ENCODE measurements around the gene ITGA1. TPM values are rescaled to one million over a fixed set of nuclear protein-coding genes. Genes with fewer than 3 reads are reported as not detected.

Gene ITGA1
- total RNA-seq, 2 experiments from 2014 or later, result not detected

- no peaks in the 10 kb centered on the region for H3K9me2 ChIP-seq (ENCODE audit: insufficient read depth, low read length)
- no peak overlapping the region for H3K27ac ChIP-seq (ENCODE audit: low read depth, low read length, poor library complexity, severe bottlenecking)
- intact Hi-C loops (cut with micrococcal nuclease; ENCODE audit: unreplicated experiment), result no loop called here
- ChIA-PET POLR2A (interaction anchor here (0.7 kb wide), 2 partner anchors 16 to 1677 kb away, joined by 3 read pairs; no protein-coding TSS in a partner anchor), CTCF (ENCODE audit: unreplicated experiment) (no interaction called here)
- no peak overlapping the region for H3K4me3 ChIP-seq (ENCODE audit: low read depth, low read length, poor library complexity, severe bottlenecking)
- no peaks in the 10 kb centered on the region for H3K79me2 ChIP-seq (ENCODE audit: insufficient read depth, low read depth, low read length)
- no peak overlapping the region for H2AFZ ChIP-seq (ENCODE audit: low read length)
- H3K36me3 ChIP-seq (ENCODE audit: insufficient read depth, low read length), result no peaks in the 10 kb centered on the region
- no peaks in the 10 kb centered on the region for H3K9me3 ChIP-seq (ENCODE audit: low read length)
- H4K20me1 ChIP-seq (ENCODE audit: insufficient read depth, low read length), result no peaks in the 10 kb centered on the region
- no peak for TF ChIP-seq CTCF (conservative IDR thresholded peaks at IDR 0.05; ENCODE audit: low read length)
- TF ChIP-seq EZH2phosphoT487 (IDR thresholded peaks at IDR 0.05; ENCODE audit: borderline replicate concordance, low read depth, low read length), result no peak
- H3K4me2 ChIP-seq (ENCODE audit: low read length), result no peak overlapping the region
- no peak for DNase-seq (ENCODE audit: low spot score)
- BruUV-seq (replicated peaks), result no TSS peak
- no peaks in the 10 kb centered on the region for H3K4me1 ChIP-seq (ENCODE audit: insufficient read depth, low read length, poor library complexity, severe bottlenecking)
These were observed 4.3 kb upstream of the ITGA1 start for GRCh38 chr5:52783226-52783959.

GRCh38 chr5:52784737-52785136 is 3.0 kb upstream of the ITGA1 start:
- no TSS peak for BruUV-seq (replicated peaks)
- DNase-seq (ENCODE audit: low spot score), result no peak
- H3K27ac ChIP-seq (ENCODE audit: low read depth, low read length, poor library complexity, severe bottlenecking), result no peak overlapping the region
- H3K4me1 ChIP-seq (ENCODE audit: insufficient read depth, low read length, poor library complexity, severe bottlenecking), result no peaks in the 10 kb centered on the region
- H3K79me2 ChIP-seq (ENCODE audit: insufficient read depth, low read depth, low read length), result no peaks in the 10 kb centered on the region
- H2AFZ ChIP-seq (ENCODE audit: low read length), result no peak overlapping the region
- H3K4me3 ChIP-seq (ENCODE audit: low read depth, low read length, poor library complexity, severe bottlenecking), result no peak overlapping the region
- POLR2A ChIA-PET, result no interaction called here
- CTCF ChIA-PET (ENCODE audit: unreplicated experiment), result no interaction called here
- TF ChIP-seq EZH2phosphoT487 (IDR thresholded peaks at IDR 0.05; ENCODE audit: borderline replicate concordance, low read depth, low read length), result no peak
- no peak for TF ChIP-seq CTCF (conservative IDR thresholded peaks at IDR 0.05; ENCODE audit: low read length)
- H3K4me2 ChIP-seq (ENCODE audit: low read length), result no peak overlapping the region
- no peaks in the 10 kb centered on the region for H3K36me3 ChIP-seq (ENCODE audit: insufficient read depth, low read length)
- intact Hi-C loops (cut with micrococcal nuclease; ENCODE audit: unreplicated experiment), result no loop called here
- no peaks in the 10 kb centered on the region for H3K9me3 ChIP-seq (ENCODE audit: low read length)
- no peaks in the 10 kb centered on the region for H3K9me2 ChIP-seq (ENCODE audit: insufficient read depth, low read length)
- no peaks in the 10 kb centered on the region for H4K20me1 ChIP-seq (ENCODE audit: insufficient read depth, low read length)

- no peaks in the 10 kb centered on the region for H3K9me2 ChIP-seq (ENCODE audit: insufficient read depth, low read length)
- H4K20me1 ChIP-seq (ENCODE audit: insufficient read depth, low read length), result no peaks in the 10 kb centered on the region
- BruUV-seq (replicated peaks), result no TSS peak
- ChIA-PET POLR2A (no interaction called here), CTCF (ENCODE audit: unreplicated experiment) (no interaction called here)
- no peaks in the 10 kb centered on the region for H3K4me1 ChIP-seq (ENCODE audit: insufficient read depth, low read length, poor library complexity, severe bottlenecking)
- no peak overlapping the region for H3K4me3 ChIP-seq (ENCODE audit: low read depth, low read length, poor library complexity, severe bottlenecking)
- no peaks in the 10 kb centered on the region for H3K9me3 ChIP-seq (ENCODE audit: low read length)
- no peak overlapping the region for H2AFZ ChIP-seq (ENCODE audit: low read length)
- no peak for TF ChIP-seq CTCF (conservative IDR thresholded peaks at IDR 0.05; ENCODE audit: low read length)
- no peak for TF ChIP-seq EZH2phosphoT487 (IDR thresholded peaks at IDR 0.05; ENCODE audit: borderline replicate concordance, low read depth, low read length)
- H3K27ac ChIP-seq (ENCODE audit: low read depth, low read length, poor library complexity, severe bottlenecking), result no peak overlapping the region
- H3K4me2 ChIP-seq (ENCODE audit: low read length), result no peak overlapping the region
- H3K36me3 ChIP-seq (ENCODE audit: insufficient read depth, low read length), result no peaks in the 10 kb centered on the region
- H3K79me2 ChIP-seq (ENCODE audit: insufficient read depth, low read depth, low read length), result no peaks in the 10 kb centered on the region
- intact Hi-C loops (cut with micrococcal nuclease; ENCODE audit: unreplicated experiment), result no loop called here
- DNase-seq (ENCODE audit: low spot score), result no peak
These were observed 1.3 kb upstream of the ITGA1 start for GRCh38 chr5:52786391-52786790.

Data from OCI-LY7 (cell line).